DMS53 treated with DMSO at 0.1 percent for 48 hours (cell line): ENCODE measurements around the gene SANBR.

ENCODE experiments used
- DNase-seq: peaks from one replicate; lab custom pipeline; 2025; ENCODE audit not compliant: unreplicated experiment; lab: John Stamatoyannopoulos, UW

The SANBR gene

DNA sequence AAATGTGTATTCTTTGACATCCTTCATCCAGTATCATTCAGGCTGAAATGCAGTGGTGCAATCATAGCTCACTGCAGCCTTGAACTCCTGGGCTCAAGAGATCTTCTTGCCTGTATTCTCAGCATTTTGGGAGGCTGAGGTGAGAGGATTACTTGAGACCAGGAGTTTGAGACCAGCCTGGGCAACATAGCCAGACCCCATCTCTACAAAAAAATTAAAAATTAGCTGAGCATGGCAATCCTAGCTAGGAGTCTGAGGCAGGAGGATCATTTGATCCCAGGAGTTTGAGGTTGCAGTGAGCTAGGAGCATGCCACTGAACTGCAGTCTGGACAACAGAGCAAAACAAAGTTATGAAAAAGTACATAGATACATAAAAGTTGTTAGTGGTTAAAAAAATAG lies 24.1 kb downstream of the SANBR start:
- no peak for DNase-seq

DNA sequence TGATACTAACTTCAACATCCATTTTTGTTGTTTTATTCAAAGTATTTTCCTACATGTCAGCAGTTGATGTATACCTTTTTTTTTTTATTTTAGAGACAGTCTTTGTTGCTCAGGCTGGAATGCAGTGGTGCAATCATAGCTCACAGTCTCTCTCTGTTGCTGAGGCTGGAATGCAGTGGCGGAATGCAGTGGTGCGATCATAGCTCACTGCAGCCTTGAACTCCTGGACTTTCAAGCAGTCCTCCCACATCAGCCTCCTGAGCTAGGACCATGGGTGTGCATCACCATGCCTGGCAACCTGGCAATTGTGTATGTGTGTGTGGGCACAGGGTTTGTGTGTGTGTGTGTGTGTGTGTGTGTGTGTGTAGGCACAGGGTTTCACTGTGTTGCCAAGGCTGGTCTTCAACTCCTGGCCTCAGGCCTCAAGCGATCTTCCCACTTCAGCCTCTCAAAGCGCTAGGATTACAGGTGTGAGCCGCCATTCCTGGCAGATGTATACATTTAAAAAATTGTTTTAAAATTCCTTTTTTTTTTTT lies 24.8 kb downstream of the SANBR start:
- DNase-seq: no peak

DNA sequence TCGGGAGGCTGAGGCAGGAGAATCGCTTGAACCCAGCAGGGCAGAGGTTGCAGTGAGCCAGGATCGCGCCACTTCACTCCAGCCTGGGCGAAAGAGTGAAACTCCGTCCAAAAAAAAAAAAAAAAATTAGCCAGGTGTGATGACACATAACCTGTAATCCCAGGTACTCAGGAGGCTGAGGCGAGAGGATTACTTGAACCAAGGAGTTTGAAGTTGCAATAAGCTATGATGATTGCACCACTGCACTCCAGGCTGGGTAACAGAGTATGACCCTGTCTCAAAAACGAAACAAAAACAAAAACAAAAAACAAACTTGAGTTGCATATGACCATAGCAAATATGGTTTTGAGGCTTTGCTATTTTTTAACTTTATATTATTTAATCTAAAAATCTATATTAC lies 25.8 kb downstream of the SANBR start:
- DNase-seq: peak; percentile 1

DNA sequence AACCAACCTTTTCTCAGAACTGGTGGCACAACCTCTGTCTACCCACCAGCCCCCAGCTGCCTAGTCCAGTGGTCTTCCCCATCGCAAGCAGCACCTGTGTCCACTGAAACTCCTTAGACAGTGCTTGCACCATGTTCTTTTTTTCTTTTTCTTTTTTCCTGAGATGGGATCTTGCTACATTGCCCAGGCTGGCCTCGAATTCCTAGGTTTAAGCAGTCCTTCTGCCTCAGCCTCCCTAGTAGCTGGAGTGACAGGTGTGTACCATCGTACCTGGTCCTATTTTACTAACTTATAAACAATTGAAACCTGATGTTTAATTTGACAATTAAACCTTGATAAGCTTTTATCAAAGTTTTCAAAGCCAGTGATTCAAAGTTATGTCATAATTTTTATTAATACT lies 30.8 kb downstream of the SANBR start:
- DNase-seq: no peak

DNA sequence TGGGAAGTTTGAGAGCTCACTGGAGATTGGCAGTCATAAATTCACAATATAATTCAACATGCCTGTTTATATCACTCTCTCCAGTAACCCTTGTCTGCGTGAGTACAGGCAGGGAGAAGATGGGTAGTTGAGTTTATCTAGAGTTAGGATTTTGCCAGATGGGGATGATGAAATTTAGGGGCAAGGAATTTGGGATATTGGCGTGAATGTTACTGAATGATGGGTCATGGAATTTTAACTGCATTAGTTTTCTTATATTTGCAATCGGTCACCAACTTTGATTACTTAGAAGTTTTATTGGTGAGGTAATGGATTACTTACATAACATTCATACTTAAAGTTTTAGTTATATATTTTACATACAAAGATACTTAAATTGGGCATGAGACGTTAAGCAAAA lies 35.1 kb downstream of the SANBR start:
- DNase-seq: no peak

DNA sequence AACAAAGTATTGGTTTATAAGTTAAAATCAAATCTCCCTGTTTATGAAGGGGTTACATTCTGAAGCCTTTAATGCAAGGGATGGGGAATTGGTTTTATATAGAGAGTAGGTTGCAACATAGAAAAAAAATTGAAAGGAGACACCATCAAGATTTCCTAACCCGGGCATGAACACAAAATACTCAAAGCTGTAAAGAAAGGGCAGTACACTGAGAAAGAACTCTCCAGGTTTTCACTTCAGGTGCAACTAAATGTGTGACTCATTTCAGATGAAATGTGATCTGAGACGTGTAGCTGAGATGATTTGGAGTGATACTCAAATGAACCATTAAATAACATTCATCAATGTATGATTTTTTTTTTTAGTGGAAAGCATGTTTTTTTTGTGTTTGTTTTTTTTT lies 43.6 kb downstream of the SANBR start:
- DNase-seq: peak; percentile 50

DNA sequence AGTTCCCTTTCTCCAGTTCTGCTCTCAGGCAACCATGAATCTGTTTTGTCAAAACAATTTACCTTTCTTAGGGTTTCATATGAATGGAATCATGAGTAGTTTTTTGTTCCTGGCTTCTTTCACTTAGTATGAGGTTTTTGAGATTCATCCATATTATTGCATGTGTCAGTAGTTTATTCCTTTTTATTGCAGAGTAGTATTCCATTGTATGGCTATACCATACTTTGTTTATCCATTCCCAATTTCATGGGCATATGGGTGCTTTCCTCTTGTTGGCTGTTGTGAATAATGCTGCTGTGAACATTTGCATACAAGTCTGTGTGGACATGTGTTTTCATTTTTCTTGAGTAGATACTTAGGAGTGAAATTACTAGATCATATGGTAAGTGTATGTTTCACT lies 46.0 kb downstream of the SANBR start:
- DNase-seq: no peak

DNA sequence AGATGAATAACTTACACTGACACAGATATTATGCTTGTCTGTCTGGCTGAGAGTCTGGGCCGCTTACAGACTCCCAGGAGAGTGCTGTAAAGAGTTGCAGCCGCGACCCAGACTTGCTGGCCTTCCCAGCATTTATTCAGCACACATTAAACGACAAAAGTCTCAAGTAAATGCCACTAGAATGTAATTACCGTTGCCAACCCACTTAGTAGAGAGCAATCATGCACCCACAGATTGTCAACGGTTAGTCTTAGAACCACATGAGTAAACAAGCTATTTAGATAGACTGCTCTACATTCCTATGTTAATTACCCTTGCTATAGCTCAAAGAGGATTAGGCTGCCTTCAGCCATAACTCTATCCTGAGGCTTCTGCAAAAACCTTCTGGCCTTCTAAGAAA lies 48.5 kb downstream of the SANBR start:
- DNase-seq: no peak
